ENCODE results near the gene FAM217B. TPM values are rescaled to one million over a fixed set of nuclear protein-coding genes. Genes with fewer than 3 reads are reported as not detected.

The FAM217B gene
- total RNA-seq, 2 donors from 2014 or later: 11.9 to 15.4 TPM

DNA sequence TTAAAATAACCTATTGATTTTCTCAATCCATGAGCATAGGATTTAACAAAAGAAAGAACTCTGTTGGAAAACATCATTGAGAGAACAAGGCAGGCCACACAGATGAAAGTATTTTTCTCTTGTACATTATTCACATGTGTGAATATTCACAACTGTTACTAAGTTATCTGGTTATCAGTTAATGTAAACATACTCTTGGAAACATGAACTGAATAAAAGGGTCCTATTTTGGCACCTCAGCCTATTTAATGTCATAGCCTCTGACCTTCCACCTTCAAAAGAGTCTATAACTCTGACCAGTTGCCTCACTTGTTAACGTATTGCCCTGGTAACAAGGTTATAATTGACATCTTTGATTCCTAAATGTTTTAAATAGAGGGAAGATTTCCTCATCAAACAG is 14.8 kb upstream of the FAM217B start:
- no peak for DNase-seq (ENCODE audit: low spot score)
- ATAC-seq (ENCODE audit: insufficient number of reproducible peaks, low FRiP score, low read depth): no peak
- no peak overlapping the region for H3K4me3 ChIP-seq
- TF ChIP-seq CTCF (IDR thresholded peaks at IDR 0.05): no peak
- no peaks in the 10 kb centered on the region for H3K9me3 ChIP-seq
- no peaks in the 10 kb centered on the region for H3K27me3 ChIP-seq (replicated peaks; ENCODE audit: insufficient read depth)
- H3K4me1 ChIP-seq (ENCODE audit: control insufficient read depth in 1 of 2, low read depth in 2 of 2): no peaks in the 10 kb centered on the region
- no peaks in the 10 kb centered on the region for H3K36me3 ChIP-seq
- no peak overlapping the region for H3K27ac ChIP-seq

DNA sequence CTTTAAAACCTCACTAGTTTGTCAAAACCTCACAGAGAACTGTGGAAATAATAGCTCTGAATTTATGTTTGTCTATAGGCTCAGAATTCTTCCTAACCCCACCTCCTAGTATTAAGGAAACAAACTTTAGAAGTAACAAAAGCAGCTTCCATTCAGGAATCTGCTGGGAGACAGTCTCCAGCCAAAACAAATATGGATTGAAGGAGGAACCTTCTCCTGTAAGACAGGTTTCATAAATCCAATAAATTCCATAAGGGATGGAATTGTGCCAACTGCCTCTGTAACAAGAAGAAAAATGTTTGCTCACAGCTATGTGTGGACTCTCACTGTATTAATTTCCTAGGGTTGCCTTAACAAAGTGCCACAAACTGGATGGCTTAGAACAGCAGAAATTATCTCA is 14.3 kb upstream of the FAM217B start:
- no peaks in the 10 kb centered on the region for H3K36me3 ChIP-seq
- H3K9me3 ChIP-seq: no peaks in the 10 kb centered on the region
- ATAC-seq (ENCODE audit: insufficient number of reproducible peaks, low FRiP score, low read depth) (no peak), DNase-seq (ENCODE audit: low spot score) (no peak)
- no peak overlapping the region for H3K4me3 ChIP-seq
- H3K4me1 ChIP-seq (ENCODE audit: control insufficient read depth in 1 of 2, low read depth in 2 of 2): no peaks in the 10 kb centered on the region
- TF ChIP-seq CTCF (IDR thresholded peaks at IDR 0.05): no peak
- H3K27me3 ChIP-seq (replicated peaks; ENCODE audit: insufficient read depth): no peaks in the 10 kb centered on the region
- no peak overlapping the region for H3K27ac ChIP-seq

DNA sequence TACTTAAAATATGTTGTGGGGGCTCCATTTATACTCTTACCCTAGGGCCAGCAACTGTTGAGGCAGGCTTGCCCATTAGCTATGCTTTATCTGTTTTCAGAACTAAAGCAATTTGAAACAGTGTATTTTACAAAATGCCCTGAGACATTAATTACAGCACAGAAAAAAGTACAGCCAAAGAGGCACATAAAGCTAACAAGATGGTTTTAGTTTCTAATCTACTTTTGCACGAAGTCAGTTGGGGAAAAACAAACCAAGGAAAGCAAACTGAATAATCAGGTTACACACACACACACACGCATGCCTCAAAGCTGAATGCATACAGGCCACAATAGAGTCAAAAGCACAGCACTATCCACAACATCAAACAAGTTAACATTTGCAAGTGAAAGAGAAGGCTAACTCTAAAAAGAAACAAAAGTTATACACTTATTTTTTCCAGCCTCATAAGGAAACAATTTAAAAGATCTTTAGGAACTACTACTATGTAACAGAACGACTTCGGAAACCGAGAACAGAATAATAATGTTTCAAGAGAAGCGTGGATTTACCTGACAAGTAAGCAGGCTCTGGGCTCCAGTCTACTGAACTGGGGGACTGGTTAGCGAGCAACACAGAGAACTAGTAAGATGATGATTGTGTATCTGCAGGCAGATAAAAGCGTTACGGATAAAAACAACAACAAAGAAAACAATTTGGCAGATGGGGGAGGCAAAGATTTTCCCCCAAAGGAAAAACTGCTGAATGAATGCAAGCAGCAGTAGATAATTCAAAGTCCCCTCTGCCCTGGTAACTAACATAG is 8.5 kb upstream of the FAM217B start:
- no peaks in the 10 kb centered on the region for H3K27me3 ChIP-seq (replicated peaks; ENCODE audit: insufficient read depth)
- DNase-seq (ENCODE audit: low spot score) (no peak), ATAC-seq (ENCODE audit: insufficient number of reproducible peaks, low FRiP score, low read depth) (no peak)
- H3K9me3 ChIP-seq: no peaks in the 10 kb centered on the region
- H3K4me3 ChIP-seq: no peak overlapping the region
- H3K4me1 ChIP-seq (ENCODE audit: control insufficient read depth in 1 of 2, low read depth in 2 of 2): peaks cover 0 to 2% of the 10 kb centered on the region in 2 donors
- H3K27ac ChIP-seq: no peak overlapping the region
- no peak for TF ChIP-seq CTCF (IDR thresholded peaks at IDR 0.05)
- H3K36me3 ChIP-seq: no peaks in the 10 kb centered on the region

DNA sequence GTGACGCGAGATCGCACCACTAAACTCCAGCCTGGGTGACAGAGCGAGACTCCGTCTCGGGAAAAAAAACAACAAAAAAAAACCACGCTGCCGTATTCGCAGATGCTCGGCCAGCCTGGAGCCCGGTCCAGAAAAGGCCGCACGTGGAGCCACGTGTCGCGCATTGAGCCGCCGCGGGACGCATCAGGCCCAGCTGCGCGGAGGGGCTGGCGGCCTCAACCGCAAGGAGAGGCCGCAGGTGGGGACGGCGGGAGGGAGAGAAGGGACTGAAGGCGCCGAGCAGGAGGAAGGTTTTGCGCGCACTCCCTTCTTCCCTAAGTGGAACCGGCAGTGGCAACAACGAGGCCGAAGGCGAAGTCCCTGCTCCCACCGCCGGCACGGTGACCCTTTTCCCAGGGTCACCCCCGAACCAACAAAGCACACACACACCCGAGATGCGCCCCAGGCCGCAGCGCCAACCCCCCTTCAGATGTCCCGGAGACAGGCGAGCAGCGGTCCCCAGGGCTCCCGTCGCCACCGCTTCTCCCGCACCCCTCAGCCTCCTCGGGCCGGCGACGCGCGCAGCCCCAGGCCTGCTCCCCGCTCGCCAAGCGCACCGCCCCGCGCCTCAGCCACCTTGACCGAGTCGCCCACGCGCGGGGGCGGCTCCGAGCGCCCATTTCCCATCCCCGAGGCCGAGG is 7.4 kb upstream of the FAM217B start:
- no peak for ATAC-seq (ENCODE audit: insufficient number of reproducible peaks, low FRiP score, low read depth)
- H3K4me3 ChIP-seq: peak overlapping the region; percentile 90

More for the DNA sequence above, 7.4 kb upstream of the FAM217B start:
- Histone ChIP-seq H3K4me1 (ENCODE audit: control insufficient read depth in 1 of 2, low read depth in 2 of 2) (peaks cover under 1 to 13% of the 10 kb centered on the region in 2 donors), H3K36me3 (no peaks in the 10 kb centered on the region), H3K27ac (no peak overlapping the region), H3K27me3 (replicated peaks; ENCODE audit: insufficient read depth) (no peaks in the 10 kb centered on the region), H3K9me3 (no peaks in the 10 kb centered on the region)
- no peak for DNase-seq (ENCODE audit: low spot score)
- no peak for TF ChIP-seq CTCF (IDR thresholded peaks at IDR 0.05)

All from thoracic aorta (tissue), 2 donors.